ENCODE measurements around the gene SLC35D1.

Gene SLC35D1

GRCh38 chr1:67019121-67019520 lies 34.8 kb downstream of the SLC35D1 start:
- no peaks in the 10 kb centered on the region for H4K20me1 ChIP-seq (ENCODE audit: insufficient read depth, low read length)
- no peaks in the 10 kb centered on the region for H3K79me2 ChIP-seq (ENCODE audit: insufficient read depth, low read length)
- peaks cover 55% of the 10 kb centered on the region for H3K36me3 ChIP-seq (ENCODE audit: insufficient read depth, low read length)
- H3F3A ChIP-seq (ENCODE audit: insufficient read depth, low read length), result no peaks in the 10 kb centered on the region
- H3K9me2 ChIP-seq (ENCODE audit: low read depth, low read length), result no peaks in the 10 kb centered on the region
- H2AFZ ChIP-seq (ENCODE audit: low read length), result no peak overlapping the region
- H3K9ac ChIP-seq (ENCODE audit: low read length), result no peak overlapping the region
- no peak for TF ChIP-seq EZH2 (IDR thresholded peaks at IDR 0.05; ENCODE audit: borderline replicate concordance, low read length)
- TF ChIP-seq, protein P1, sequence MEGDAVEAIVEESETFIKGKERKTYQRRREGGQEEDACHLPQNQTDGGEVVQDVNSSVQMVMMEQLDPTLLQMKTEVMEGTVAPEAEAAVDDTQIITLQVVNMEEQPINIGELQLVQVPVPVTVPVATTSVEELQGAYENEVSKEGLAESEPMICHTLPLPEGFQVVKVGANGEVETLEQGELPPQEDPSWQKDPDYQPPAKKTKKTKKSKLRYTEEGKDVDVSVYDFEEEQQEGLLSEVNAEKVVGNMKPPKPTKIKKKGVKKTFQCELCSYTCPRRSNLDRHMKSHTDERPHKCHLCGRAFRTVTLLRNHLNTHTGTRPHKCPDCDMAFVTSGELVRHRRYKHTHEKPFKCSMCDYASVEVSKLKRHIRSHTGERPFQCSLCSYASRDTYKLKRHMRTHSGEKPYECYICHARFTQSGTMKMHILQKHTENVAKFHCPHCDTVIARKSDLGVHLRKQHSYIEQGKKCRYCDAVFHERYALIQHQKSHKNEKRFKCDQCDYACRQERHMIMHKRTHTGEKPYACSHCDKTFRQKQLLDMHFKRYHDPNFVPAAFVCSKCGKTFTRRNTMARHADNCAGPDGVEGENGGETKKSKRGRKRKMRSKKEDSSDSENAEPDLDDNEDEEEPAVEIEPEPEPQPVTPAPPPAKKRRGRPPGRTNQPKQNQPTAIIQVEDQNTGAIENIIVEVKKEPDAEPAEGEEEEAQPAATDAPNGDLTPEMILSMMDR (IDR thresholded peaks at IDR 0.05; ENCODE audit: low read length), result no peak
- H3K4me3 ChIP-seq (ENCODE audit: low read depth, low read length, poor library complexity, severe bottlenecking), result no peak overlapping the region
- H3K9me3 ChIP-seq (ENCODE audit: low read length), result no peaks in the 10 kb centered on the region
- no peak overlapping the region for H3K27ac ChIP-seq (ENCODE audit: low read depth, low read length, poor library complexity, severe bottlenecking)
- no peaks in the 10 kb centered on the region for H3K27me3 ChIP-seq (ENCODE audit: insufficient read depth, low read length)
- H3K4me2 ChIP-seq (ENCODE audit: low read length), result no peak overlapping the region
- H3K4me1 ChIP-seq (ENCODE audit: insufficient read depth, low read length, severe bottlenecking), result no peaks in the 10 kb centered on the region

DNA sequence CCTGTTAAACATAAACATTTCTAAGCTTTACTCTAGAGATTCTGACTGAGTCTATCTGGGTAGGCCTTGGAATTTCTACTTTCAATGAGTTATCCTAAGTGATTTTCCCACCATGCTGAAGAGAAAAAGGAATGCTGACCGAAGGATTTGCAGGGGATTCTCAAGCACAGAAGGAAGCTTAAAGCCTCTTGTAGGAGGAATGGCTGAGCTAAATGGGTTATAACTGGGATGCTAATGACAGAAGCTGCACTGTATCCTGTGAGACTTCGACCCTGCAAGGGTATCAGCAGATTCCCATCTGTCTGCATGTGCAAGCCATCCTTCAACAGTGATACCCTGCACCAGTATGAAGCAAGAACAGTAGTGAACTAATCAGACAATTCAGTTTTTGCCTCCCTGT lies 35.4 kb downstream of the SLC35D1 start:
- no peaks in the 10 kb centered on the region for H3K4me1 ChIP-seq (ENCODE audit: insufficient read depth, low read length, severe bottlenecking)

DNA sequence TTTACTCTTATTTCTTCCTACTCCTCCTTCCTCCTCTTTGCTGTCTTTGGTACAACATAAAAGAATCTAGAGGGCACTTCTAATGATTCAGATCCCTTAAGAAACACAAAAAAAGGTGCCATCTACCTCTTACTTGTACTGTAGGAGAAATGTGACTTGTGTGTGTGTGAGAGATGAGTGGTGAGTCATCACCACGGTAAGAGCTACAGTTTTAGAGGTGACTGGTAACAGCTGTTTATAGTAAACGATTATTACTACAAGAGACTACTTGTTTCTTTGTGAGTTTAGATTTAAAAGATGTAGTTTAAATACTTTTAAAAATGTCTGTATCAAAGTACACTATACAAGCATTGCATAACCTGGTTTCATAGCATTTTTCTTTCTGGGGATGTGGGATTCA lies 40.4 kb downstream of the SLC35D1 start:
- H4K20me1 ChIP-seq (ENCODE audit: insufficient read depth, low read length), result no peaks in the 10 kb centered on the region
- H3K27me3 ChIP-seq (ENCODE audit: insufficient read depth, low read length), result no peaks in the 10 kb centered on the region
- H2AFZ ChIP-seq (ENCODE audit: low read length), result no peak overlapping the region
- peaks cover 43% of the 10 kb centered on the region for H3K36me3 ChIP-seq (ENCODE audit: insufficient read depth, low read length)
- no peak overlapping the region for H3K4me2 ChIP-seq (ENCODE audit: low read length)
- no peaks in the 10 kb centered on the region for H3K9me2 ChIP-seq (ENCODE audit: low read depth, low read length)
- H3K4me3 ChIP-seq (ENCODE audit: low read depth, low read length, poor library complexity, severe bottlenecking), result no peak overlapping the region
- no peaks in the 10 kb centered on the region for H3K9me3 ChIP-seq (ENCODE audit: low read length)
- no peak for TF ChIP-seq EZH2 (IDR thresholded peaks at IDR 0.05; ENCODE audit: borderline replicate concordance, low read length)
- TF ChIP-seq, protein P1 (IDR thresholded peaks at IDR 0.05; ENCODE audit: low read length), result no peak
- no peak overlapping the region for H3K27ac ChIP-seq (ENCODE audit: low read depth, low read length, poor library complexity, severe bottlenecking)
- H3K4me1 ChIP-seq (ENCODE audit: insufficient read depth, low read length, severe bottlenecking), result no peaks in the 10 kb centered on the region
- H3K9ac ChIP-seq (ENCODE audit: low read length), result no peak overlapping the region
- H3K79me2 ChIP-seq (ENCODE audit: insufficient read depth, low read length), result no peaks in the 10 kb centered on the region
- no peaks in the 10 kb centered on the region for H3F3A ChIP-seq (ENCODE audit: insufficient read depth, low read length)

More for the DNA sequence above, 35.4 kb downstream of the SLC35D1 start:
- H4K20me1 ChIP-seq (ENCODE audit: insufficient read depth, low read length), result no peaks in the 10 kb centered on the region
- H3F3A ChIP-seq (ENCODE audit: insufficient read depth, low read length), result no peaks in the 10 kb centered on the region
- peaks cover 55% of the 10 kb centered on the region for H3K36me3 ChIP-seq (ENCODE audit: insufficient read depth, low read length)
- H3K27me3 ChIP-seq (ENCODE audit: insufficient read depth, low read length), result no peaks in the 10 kb centered on the region
- H3K4me3 ChIP-seq (ENCODE audit: low read depth, low read length, poor library complexity, severe bottlenecking), result no peak overlapping the region
- no peaks in the 10 kb centered on the region for H3K9me2 ChIP-seq (ENCODE audit: low read depth, low read length)
- H2AFZ ChIP-seq (ENCODE audit: low read length), result no peak overlapping the region
- no peaks in the 10 kb centered on the region for H3K9me3 ChIP-seq (ENCODE audit: low read length)
- no peak overlapping the region for H3K27ac ChIP-seq (ENCODE audit: low read depth, low read length, poor library complexity, severe bottlenecking)
- H3K9ac ChIP-seq (ENCODE audit: low read length), result no peak overlapping the region
- H3K4me2 ChIP-seq (ENCODE audit: low read length), result no peak overlapping the region
- TF ChIP-seq, protein P1 (IDR thresholded peaks at IDR 0.05; ENCODE audit: low read length), result no peak
- TF ChIP-seq EZH2 (IDR thresholded peaks at IDR 0.05; ENCODE audit: borderline replicate concordance, low read length), result no peak
- H3K79me2 ChIP-seq (ENCODE audit: insufficient read depth, low read length), result no peaks in the 10 kb centered on the region
